ENCODE measurements around the gene PPP1R3F. TPM values are rescaled to one million over a fixed set of nuclear protein-coding genes. Genes with fewer than 3 reads are reported as not detected.

PPP1R3F gene
- total RNA-seq, 2 experiments from 2014 or later = 5.1 to 5.3 TPM

GRCh38 chrX:49225858-49226257, 43.7 kb upstream of the PPP1R3F start:
- no peaks in the 10 kb centered on the region for H4K20me1 ChIP-seq (ENCODE audit: insufficient read depth, low read length)
- H3K4me2 ChIP-seq (ENCODE audit: low read length) = no peak overlapping the region
- DNase-seq (ENCODE audit: low spot score) = no peak
- H3K9me2 ChIP-seq (ENCODE audit: insufficient read depth, low read length) = no peaks in the 10 kb centered on the region
- H3K4me3 ChIP-seq (ENCODE audit: low read depth, low read length, poor library complexity, severe bottlenecking) = no peak overlapping the region
- no TSS peak for BruUV-seq (replicated peaks)
- intact Hi-C loops (cut with micrococcal nuclease; ENCODE audit: unreplicated experiment) = no loop called here
- no peak overlapping the region for H3K27ac ChIP-seq (ENCODE audit: low read depth, low read length, poor library complexity, severe bottlenecking)
- H3K9me3 ChIP-seq (ENCODE audit: low read length) = no peaks in the 10 kb centered on the region
- H3K4me1 ChIP-seq (ENCODE audit: insufficient read depth, low read length, poor library complexity, severe bottlenecking) = no peaks in the 10 kb centered on the region
- ChIA-PET POLR2A (no interaction called here), CTCF (ENCODE audit: unreplicated experiment) (no interaction called here)
- H3K36me3 ChIP-seq (ENCODE audit: insufficient read depth, low read length) = no peaks in the 10 kb centered on the region
- no peaks in the 10 kb centered on the region for H3K79me2 ChIP-seq (ENCODE audit: insufficient read depth, low read depth, low read length)
- no peak for TF ChIP-seq EZH2phosphoT487 (IDR thresholded peaks at IDR 0.05; ENCODE audit: borderline replicate concordance, low read depth, low read length)
- no peak for TF ChIP-seq CTCF (conservative IDR thresholded peaks at IDR 0.05; ENCODE audit: low read length)
- no peak overlapping the region for H2AFZ ChIP-seq (ENCODE audit: low read length)

- H3K4me2 ChIP-seq (ENCODE audit: low read length) = no peak overlapping the region
- DNase-seq (ENCODE audit: low spot score) = no peak
- H3K27ac ChIP-seq (ENCODE audit: low read depth, low read length, poor library complexity, severe bottlenecking) = no peak overlapping the region
- no peaks in the 10 kb centered on the region for H4K20me1 ChIP-seq (ENCODE audit: insufficient read depth, low read length)
- H3K36me3 ChIP-seq (ENCODE audit: insufficient read depth, low read length) = no peaks in the 10 kb centered on the region
- H3K9me3 ChIP-seq (ENCODE audit: low read length) = no peaks in the 10 kb centered on the region
- no peak for TF ChIP-seq EZH2phosphoT487 (IDR thresholded peaks at IDR 0.05; ENCODE audit: borderline replicate concordance, low read depth, low read length)
- no peak for TF ChIP-seq CTCF (conservative IDR thresholded peaks at IDR 0.05; ENCODE audit: low read length)
- H3K79me2 ChIP-seq (ENCODE audit: insufficient read depth, low read depth, low read length) = no peaks in the 10 kb centered on the region
- CTCF ChIA-PET (ENCODE audit: unreplicated experiment) = no interaction called here
- POLR2A ChIA-PET = no interaction called here
- BruUV-seq (replicated peaks) = no TSS peak
- no peak overlapping the region for H2AFZ ChIP-seq (ENCODE audit: low read length)
- no peak overlapping the region for H3K4me3 ChIP-seq (ENCODE audit: low read depth, low read length, poor library complexity, severe bottlenecking)
- H3K9me2 ChIP-seq (ENCODE audit: insufficient read depth, low read length) = no peaks in the 10 kb centered on the region
- H3K4me1 ChIP-seq (ENCODE audit: insufficient read depth, low read length, poor library complexity, severe bottlenecking) = no peaks in the 10 kb centered on the region
- intact Hi-C loops (cut with micrococcal nuclease; ENCODE audit: unreplicated experiment) = no loop called here
These were observed 42.6 kb upstream of the PPP1R3F start for GRCh38 chrX:49226946-49227345.

GRCh38 chrX:49227726-49228125, 41.9 kb upstream of the PPP1R3F start:
- no peaks in the 10 kb centered on the region for H3K9me2 ChIP-seq (ENCODE audit: insufficient read depth, low read length)
- TF ChIP-seq EZH2phosphoT487 (IDR thresholded peaks at IDR 0.05; ENCODE audit: borderline replicate concordance, low read depth, low read length) = no peak
- TF ChIP-seq CTCF (conservative IDR thresholded peaks at IDR 0.05; ENCODE audit: low read length) = no peak
- no peak overlapping the region for H3K27ac ChIP-seq (ENCODE audit: low read depth, low read length, poor library complexity, severe bottlenecking)
- no peak overlapping the region for H2AFZ ChIP-seq (ENCODE audit: low read length)
- no peaks in the 10 kb centered on the region for H3K4me1 ChIP-seq (ENCODE audit: insufficient read depth, low read length, poor library complexity, severe bottlenecking)
- no peaks in the 10 kb centered on the region for H3K9me3 ChIP-seq (ENCODE audit: low read length)
- no peak overlapping the region for H3K4me2 ChIP-seq (ENCODE audit: low read length)
- H3K36me3 ChIP-seq (ENCODE audit: insufficient read depth, low read length) = no peaks in the 10 kb centered on the region
- no peak for DNase-seq (ENCODE audit: low spot score)
- POLR2A ChIA-PET = no interaction called here
- CTCF ChIA-PET (ENCODE audit: unreplicated experiment) = no interaction called here
- intact Hi-C loops (cut with micrococcal nuclease; ENCODE audit: unreplicated experiment) = no loop called here
- no peak overlapping the region for H3K4me3 ChIP-seq (ENCODE audit: low read depth, low read length, poor library complexity, severe bottlenecking)
- no TSS peak for BruUV-seq (replicated peaks)
- H4K20me1 ChIP-seq (ENCODE audit: insufficient read depth, low read length) = no peaks in the 10 kb centered on the region
- H3K79me2 ChIP-seq (ENCODE audit: insufficient read depth, low read depth, low read length) = no peaks in the 10 kb centered on the region

All from OCI-LY7 (cell line).